ENCODE data around the gene SLC38A3.
"Not testable (repeated sequence)": the region's sequence is repeated elsewhere in the genome, so short reads cannot be mapped to it uniquely, and the experiment has no call there.

The SLC38A3 gene

DNA sequence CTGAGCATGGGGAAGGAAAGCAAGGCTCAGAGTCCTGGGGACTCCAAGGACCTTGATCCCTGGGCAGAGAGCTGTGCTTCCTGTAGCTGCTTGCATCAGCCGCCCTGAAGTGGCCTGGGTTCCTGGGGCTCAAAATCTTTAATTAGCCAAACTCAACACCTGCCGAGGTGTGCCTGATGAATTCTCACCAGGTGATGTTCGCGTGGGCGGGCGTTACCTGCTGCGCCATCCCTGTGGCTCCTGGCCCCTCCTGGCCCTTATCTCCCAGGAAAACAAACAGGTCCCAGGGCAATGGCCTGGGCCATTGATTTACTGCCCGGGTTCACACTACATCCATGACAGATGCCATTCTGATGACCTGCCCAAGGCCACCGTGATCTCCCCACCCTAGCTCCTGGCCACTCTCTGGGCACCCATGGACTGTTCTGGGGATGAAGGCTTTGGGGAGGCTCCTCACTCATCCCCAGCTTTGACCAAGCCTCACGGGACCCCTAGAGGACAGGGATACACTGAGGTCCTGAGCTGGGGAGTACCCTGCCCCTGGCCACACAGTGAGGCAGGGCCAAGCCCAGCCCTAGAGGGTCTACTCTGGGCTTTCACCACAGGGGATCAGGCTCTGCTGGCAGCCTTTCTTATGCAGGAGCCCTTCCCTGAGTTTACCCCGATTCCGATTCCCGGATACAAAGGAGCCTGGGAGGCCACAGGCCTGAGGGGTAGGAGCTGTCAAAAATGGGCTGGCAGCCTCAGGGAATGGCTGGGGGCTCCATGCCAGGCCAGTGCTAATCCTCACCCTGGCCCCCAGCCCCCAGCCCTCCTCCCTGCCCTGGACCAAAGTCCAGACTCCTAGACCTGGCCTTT lies 5.7 kb downstream of the SLC38A3 start:
- DNase-seq (ENCODE audit: low spot score), result no peak

DNA sequence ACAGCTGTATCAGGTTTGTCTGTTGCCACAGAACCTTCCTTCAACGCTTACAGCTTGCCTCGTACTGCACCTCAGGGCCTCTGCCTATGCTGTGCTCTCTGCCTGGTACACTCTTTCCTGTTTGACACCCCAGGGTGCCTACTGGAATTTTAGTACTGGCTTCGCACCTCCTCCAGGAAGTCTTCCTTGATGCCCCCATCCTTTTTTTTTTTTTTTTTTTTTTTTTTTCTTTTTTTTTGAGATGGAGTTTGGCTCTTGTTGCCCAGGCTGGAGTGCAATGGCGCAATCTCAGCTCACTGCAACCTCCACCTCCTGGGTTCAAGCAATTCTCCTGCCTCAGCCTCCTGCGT lies 6.3 kb downstream of the SLC38A3 start:
- not testable (repeated sequence) for DNase-seq (ENCODE audit: low spot score)

DNA sequence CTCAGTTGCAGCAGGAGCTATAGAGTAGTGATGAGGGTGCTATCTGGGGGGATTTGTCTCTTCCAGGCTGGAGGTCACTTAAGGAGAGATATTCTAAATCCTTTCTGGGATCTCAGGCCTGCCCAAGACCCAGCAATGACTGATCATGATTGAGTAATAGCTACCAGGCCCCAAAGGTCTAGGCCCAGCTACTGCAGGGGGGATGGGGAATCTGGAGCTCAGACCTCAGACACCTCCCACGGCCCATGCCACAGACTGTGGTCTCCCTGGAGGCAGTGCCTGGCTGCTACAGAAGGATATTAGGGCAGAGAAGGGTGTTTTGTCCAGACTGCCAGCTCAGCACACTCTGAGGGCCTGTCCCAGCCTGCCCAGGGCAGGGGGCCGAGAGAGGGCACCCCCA lies 6.9 kb downstream of the SLC38A3 start:
- no peak for DNase-seq (ENCODE audit: low spot score)

DNA sequence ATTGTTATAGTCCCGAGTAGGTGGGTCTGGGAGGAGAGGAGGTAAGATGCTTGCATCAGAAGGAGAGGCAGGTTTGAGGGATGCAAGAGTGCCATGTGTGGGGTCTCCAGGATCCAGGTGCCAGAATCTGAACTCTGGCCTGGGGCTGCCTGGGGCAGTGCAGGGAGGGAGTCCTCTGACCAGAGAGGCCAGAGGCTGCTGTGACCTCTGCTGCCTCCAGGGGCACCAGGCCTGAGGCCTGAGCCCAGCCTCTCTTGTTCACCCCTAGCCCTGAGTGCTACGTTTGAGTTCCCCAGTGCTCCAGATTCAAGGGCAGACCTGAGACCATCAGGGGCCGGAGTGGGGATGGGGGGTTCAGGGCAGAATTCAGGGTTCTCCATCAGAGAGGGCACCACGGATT lies 7.4 kb downstream of the SLC38A3 start:
- DNase-seq (ENCODE audit: low spot score), result no peak

DNA sequence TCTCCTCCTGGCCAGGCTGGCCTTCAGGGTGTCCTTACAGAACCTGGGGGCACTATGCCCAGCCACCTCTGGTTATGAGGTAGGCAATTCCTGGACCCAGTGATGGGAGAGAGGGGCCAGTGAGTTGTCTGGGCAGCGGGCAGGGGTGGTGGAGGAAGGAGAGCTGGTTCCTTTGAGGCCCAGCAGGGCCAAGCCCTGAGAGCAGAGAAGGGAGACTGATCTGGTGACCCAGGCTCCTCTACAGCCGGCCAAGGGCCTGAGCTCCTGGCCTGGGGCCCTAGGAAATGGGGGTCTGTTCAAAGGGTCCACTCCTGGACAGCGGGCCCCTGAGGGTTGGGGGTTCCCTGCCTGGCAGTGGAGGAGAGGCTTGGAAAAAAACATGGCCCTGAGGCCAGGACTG lies 7.9 kb downstream of the SLC38A3 start:
- DNase-seq (ENCODE audit: low spot score), result no peak

DNA sequence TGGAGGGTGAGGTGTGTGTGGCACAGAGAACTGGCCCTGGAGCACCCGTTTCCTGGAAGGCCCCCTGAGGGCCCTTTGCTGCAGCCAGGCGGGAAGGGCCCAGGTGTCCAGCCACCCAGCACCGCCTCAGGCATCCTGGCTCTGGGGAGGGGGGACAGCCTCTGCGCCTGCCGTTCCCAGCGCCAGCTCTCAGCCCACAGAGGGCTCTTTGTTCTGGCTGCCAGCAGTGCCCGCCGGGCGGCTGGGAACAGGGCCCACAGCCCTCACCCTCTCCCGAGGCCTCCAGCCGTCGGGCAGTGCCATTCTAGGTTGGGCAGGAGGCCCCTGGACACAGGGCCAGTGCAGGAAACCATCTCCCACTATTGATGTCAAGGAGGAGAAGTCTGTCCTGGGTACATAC lies 8.3 kb downstream of the SLC38A3 start:
- DNase-seq (ENCODE audit: low spot score), result no peak

DNA sequence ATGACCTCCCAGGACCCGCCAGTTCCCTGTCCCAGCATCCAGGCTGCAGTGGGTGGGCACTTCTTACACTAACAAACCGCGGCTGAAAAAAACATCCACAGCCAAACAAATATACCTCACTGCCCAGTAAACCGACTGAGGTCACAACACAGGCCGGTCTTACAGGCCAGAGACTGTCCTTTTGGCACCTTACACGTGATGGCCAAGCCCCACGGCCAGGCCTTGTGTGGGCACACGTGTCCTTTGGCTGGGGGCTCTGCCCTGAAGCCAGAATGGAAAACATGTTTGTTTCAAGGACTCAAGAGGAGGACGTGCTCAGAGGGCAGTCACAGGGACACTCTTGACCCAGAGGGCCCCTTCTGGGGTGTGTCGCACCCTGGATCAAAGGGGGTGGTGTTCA lies 9.8 kb downstream of the SLC38A3 start:
- no peak for DNase-seq (ENCODE audit: low spot score)

DNA sequence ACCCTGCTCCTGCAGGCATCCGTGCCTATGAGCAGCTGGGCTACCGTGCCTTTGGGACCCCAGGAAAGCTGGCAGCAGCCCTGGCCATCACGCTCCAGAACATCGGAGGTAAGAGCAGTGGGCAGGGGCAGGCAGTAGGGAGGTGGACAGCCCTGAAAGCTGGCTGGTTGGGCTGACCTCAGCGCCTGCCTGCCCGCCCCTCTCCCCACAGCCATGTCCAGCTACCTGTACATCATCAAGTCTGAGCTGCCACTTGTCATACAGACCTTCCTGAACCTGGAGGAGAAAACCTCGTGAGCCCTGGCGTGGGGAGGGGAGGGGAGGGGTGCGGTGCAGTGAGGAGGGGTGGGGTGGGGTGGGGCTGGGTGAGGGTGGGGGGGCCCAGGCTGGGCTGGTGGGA lies 10.5 kb downstream of the SLC38A3 start:
- DNase-seq (ENCODE audit: low spot score), result no peak

DNA sequence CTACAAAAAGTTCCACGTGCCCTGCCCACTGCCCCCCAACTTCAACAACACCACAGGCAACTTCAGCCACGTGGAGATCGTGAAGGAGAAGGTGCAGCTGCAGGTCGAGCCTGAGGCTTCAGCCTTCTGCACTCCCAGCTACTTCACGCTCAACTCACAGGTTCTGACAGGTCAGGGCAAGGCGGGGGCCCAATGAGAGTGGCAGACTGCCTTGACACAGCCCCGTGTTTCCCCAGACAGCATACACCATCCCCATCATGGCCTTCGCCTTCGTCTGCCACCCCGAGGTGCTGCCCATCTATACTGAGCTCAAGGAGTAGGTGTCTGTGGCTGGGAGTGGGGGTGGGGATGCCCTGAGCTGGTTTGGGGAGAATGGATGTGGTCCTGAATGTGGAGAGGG lies 12.6 kb downstream of the SLC38A3 start:
- DNase-seq (ENCODE audit: low spot score), result no peak

DNA sequence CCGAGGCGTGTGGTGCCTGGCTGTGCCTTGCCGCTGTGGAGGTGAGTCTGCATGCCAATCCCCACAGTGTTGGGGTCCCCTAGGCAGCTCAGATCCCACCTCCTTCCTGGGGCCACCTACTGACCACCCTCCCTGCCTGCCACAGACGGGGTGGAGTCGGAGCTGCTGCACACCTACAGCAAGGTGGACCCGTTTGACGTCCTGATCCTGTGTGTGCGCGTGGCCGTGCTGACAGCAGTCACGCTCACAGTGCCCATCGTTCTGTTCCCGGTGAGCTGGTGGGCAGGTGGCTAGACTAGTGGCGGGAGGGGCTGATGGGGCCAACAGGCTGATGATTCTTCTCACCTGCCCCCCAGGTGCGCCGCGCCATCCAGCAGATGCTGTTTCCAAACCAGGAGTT lies 13.4 kb downstream of the SLC38A3 start:
- no peak for DNase-seq (ENCODE audit: low spot score)

DNA sequence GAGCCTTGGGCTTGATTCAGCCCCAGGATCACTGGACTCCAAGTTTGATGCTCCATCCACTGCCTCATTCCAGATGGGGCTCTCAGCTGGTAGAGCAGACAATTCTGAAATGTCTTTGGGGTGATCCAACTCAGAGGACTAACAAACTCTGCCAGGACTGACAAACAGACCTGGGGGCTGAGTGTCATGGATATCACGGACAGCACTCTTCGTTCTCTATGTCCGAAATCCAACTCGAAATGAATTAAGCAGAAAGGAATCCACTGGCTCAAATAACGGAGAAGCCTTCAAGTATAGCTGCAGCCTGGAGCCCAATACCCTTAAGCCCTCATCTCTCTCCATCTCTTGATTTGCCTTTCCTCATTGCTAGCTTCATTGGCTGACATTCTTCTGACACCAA lies 14.2 kb downstream of the SLC38A3 start:
- no peak for DNase-seq (ENCODE audit: low spot score)

DNA sequence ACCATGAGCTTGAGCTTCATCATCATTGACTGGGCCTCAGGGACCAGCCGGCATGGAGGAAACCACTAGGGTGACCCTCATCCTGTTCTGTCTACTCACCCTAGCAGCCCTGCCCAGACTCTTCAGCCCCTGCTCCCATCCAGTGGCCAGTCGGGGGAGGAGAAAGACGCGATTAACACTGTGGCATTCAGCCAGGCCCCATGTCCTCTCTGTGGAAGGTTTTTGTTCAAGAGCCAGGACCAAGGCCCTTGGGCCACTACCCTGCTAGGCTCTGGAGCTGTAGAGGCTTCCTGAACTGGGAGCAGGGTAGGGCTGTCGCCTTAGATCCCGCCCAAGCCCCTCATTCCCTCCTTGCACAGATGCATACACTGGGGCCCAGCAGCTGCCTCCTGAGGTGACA lies 15.0 kb downstream of the SLC38A3 start:
- no peak for DNase-seq (ENCODE audit: low spot score)

DNA sequence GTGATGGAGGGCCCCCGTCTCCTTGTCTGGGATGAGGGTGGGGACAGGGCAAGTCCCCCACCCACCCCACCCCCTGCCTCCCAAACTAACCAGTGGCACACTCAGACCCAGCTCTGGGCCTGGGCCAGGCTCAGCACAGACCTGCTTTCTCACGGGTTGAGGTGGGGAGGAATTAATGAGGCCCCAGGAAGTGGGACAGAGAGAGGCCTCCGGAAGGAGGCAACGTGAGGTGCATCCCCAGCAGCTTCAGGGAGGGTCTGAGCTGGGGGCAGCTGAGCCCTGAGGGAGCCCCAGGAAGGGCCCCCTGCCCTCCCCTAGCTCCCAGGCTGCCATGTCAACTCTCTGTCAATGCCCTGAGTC lies 16.0 kb downstream of the SLC38A3 start:
- DNase-seq (ENCODE audit: low spot score), result no peak

DNA sequence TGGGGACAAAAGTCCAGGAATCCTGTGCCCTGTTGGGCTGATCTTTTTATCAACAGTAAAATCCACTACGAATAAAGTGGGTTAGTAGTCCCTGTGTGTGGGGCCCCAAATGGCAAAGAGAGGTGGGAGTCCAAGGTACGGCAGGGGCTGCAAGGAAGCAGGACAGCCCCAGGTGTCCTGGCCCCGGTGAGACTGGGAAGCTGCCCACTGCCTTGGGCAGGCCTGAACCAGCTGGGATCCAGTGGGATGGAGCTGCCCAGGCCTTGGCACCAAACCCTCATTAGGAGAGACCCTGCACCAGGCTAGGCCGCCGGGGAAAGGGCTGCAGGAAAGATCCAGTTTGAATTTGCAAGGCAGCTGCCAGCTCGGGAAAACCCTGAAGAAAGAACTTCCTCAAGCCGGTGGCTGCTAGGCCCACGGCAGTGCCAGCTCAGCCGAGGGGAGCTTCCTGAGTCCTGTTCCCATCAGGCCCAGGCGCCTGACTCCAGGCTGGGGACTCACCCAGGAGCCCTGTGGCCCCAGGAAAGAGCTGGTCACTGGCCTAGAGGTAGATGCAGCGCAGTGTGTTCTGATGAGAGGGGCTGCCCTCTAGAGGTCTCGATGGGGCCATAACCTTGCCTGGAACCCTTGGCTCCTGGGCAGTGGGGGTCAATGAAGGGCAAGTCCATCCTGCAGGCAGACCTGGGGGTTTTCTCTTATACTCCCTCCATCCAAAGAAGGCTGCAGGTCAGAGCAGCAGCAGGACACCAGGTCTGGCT lies 16.5 kb downstream of the SLC38A3 start:
- no peak for DNase-seq (ENCODE audit: low spot score)

DNA sequence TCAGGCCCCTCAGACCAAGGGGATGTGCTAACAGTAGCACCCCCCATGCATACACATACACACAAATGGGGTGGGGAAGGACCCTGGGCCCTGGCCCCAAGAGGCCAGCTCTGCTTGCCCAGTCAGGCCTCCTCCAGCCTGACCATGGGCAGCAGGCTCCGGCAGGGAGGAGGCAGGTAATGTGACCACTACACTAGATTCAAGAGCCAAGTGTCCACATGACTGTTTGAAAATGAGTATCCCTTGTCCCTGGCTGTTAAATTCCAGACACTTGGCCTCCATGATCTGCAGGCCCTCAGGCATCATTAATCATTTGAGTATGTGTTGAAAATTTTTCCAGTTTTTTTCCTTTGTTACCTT lies 17.1 kb downstream of the SLC38A3 start:
- DNase-seq (ENCODE audit: low spot score), result no peak

DNA sequence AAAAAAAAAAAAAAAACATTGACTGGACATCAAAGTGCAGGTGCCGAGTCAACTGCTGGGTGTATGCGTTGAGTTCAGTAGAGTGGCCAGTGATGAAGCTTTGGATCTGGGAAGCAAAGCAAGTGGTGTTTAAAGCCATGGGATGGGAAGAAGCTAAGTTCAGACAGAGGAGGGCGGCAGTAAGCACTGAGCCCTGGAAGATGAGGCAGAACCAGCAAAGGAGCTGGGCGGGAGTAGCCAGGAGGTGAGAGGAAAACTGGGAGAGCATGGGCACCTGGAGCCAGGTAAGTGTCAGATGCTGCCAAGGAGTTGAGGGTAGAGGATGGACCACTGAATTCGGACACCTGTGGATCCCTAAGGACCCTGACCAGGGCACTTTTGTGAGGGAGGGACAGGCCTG lies 19.6 kb downstream of the SLC38A3 start:
- DNase-seq (ENCODE audit: low spot score), result no peak

DNA sequence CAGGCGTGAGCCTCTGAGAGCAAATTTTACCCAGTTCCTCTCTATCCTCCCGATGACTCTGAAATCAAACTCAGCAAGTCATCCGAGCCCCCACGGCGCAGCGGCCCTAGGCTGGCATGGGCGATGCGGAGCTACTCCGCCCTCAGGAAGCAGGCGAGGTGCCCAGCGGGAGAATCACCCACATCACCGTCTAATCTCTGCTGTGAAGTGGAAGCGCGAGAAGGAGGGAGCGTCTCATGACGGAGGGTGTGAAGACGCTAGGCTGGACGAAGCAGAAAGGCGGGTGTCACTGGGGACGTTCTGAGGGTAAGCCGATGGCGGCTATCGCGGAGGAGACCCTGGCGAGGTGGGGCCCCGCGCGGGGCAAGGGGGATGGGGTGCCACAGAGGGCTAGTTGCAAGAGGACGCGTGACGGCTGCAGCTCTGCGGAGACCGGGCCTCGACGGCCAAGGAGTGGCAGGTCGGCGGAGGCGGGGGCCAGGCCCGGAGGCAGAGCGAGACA lies 21.9 kb downstream of the SLC38A3 start:
- DNase-seq (ENCODE audit: low spot score), result no peak

DNA sequence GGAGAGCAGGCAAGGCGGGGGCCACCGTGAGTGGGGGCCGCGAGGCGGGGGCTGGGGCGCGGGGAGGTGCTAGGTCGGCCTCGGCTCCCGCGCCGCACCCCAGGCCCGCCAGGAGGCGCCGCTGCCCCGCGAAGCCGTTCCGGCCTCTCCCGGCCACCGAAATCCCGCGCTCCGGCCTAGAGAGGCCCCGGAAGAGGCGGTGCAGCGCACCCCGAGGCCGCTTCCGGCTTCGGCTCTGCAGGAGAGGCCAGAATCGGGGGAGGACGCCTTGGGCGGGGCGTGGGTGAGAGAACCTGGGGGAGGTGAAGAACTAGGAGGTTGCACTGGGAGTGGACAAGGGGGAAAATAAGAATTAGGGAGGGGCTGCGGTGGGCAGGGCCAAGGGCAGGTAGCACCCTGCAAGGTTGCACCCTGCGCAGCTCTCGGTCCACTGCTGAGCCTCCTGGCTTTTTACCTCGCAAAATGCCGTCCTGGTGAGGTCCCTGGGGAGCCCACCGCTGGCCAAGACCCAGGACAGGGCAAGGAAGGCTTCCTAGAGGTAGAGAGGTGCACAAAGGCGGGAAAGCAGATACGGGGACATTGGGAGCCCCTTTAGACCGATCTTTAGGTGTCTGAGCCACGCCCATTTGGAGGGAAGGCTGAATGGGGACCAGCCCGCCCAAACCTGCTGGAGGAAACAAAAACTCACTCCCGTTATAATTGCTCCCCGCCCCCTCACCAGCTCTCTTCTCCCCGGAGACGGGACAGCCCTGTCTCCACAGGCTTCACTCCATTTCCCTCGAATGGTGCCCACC lies 22.5 kb downstream of the SLC38A3 start:
- peak; percentile 94 for DNase-seq (ENCODE audit: low spot score)

DNA sequence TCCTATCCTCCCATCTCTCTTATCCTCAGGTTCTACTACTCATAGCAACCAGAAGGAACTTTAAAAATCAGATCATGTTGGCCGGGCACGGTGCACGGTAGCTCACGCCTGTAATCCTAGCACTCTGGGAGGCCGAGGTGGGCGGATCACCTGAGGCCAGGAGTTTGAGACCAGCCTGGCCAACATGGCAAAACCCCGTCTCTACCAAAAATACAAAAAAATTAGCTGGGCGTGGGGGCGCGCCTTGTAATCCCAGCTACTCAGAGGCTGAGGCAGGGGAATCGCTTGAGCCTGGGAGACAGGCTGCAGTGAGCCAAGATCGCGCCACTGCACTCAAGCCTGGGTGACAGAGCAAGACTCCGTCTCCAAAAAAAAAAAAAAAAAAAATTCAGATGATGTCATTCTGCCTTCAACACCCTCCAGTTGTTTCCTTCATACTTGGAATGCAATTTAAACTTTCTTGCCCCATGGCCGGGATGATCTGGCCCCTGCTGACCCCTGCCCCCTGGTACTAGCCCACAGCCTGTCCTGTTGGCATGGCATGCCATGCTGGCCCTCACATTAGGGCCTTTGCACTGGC lies 23.2 kb downstream of the SLC38A3 start:
- DNase-seq (ENCODE audit: low spot score), result not testable (repeated sequence)

DNA sequence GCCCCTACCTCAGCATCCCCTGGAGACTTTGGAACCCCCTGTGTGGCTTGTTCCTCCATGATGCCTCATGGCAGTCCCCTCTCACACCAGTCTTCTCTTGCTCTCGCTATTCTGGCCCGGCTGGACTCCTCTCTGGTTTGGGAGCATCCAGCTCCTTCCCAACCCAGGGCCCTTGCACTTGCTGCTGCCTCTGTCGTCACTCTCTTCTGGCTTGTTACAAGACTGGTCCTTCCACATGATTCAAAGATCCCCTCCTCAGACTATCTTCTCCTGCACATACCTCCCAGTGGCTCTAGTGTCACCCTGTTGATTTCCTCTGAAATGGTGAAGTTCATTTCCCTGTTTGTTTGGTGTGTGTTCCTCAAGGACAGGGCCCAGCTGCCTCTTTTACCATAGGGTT lies 24.4 kb downstream of the SLC38A3 start:
- DNase-seq (ENCODE audit: low spot score), result no peak

DNA sequence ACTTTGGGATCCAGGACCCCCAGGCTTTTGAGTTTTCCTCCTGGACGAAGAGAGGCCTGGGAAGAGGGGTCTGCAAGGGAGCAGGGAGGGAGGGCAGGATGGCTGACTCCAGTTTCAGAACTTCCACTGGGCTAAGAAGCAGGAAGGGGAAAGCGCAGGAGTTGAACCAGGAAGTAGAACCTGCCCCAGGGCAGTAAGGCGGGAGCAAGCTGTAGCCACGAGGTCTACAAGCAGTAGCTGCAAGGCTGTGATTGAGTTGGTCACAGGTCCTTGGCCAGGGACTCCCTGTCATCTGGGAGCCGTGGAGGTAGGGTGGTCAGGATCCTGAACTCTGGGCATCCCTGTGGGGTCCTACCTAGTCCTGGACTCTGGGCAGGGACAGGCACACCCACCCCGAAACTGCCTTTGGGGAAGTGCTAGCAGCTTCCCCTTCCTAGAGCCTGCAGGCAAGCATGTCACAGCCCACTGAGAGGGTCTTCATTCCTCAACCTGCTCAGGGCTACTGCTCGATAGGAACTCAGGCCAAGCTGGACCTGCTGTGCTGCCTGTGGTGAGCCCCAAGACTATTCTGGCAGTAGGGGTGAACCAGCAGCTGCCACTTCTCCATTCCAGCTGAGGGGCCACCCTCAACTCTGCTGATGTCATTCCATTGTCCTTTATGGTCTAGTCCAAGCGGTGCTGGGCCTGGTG lies 25.2 kb downstream of the SLC38A3 start:
- no peak for DNase-seq (ENCODE audit: low spot score)

DNA sequence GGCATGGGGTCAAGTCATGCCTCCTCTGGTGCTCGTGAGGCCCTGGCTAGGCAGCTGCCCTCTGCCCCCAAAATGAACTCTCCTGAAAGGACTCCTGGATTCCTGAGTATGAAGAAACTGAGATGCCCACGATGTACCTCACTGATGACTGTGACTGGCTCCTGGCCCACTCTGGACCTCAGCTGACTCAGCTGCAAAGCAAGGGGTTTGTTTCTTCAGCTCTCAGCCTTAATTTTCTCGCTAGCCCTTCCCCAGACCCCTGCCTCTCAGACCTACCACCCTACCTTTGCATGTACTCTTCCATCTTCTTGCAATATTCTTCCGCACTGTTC lies 25.7 kb downstream of the SLC38A3 start:
- DNase-seq (ENCODE audit: low spot score), result peak; percentile 33
